NCI-H526 (cell line): ENCODE data around the gene EPOP.

ENCODE experiments used
- DNase-seq, 2 experiments: peaks; one replicate each; lab custom pipeline; 2025; lab: John Stamatoyannopoulos, UW

The EPOP gene

DNA sequence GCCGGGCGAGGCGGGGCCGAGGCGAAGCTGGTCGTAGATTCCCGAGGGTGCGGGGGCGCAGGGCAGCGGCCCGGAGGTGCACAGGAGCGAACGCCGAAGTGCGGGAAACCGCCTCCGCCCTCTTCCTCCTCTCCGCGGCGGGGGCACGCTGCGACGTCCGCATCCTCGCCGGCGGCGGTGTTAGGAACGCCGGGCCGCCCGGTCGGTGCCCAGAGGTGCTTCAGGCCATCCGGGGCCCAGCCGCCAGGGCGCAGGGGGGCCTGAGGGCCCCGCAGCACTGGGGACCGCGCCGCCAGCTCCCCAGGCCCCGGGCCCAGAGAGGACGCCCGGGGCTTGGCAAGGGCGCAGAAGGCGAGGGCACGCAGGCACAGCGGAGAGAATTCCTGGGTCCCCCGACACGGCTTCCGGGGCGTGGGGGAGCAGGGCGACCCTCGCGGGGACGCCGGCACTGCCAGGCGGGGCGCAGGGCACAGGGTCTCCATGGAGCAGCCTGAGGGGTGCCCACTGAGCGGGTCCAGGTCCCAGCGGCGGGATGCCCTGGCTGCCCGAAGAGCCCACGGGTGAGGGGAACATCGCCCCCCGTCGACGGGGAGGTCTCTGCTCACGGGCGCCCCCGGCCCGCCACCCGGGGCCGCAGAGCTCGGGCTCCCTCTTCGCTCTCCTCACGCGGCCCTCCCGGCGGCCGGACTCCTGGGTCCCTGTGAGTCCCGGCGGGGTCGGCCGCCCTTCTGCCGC, 576 bp downstream of the EPOP start:
- peak in 1 of 2 experiments; percentile 64 for DNase-seq

DNA sequence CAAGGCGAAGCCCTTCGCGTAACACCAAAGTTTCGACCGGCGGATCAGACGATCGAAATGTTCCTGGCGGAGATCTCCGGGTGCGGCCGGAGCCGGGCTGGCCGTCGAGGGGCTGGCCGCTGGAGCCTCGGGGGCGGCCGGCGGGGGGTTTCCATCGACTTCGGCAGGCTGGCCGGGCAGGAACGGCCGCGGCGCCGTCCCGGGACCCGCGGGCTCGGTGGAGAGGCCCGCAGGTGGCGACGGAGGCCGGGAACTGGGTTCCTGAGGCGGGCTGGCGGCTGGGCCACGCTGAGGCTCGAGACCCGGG, 1.1 kb downstream of the EPOP start:
- DNase-seq, result no peak

DNA sequence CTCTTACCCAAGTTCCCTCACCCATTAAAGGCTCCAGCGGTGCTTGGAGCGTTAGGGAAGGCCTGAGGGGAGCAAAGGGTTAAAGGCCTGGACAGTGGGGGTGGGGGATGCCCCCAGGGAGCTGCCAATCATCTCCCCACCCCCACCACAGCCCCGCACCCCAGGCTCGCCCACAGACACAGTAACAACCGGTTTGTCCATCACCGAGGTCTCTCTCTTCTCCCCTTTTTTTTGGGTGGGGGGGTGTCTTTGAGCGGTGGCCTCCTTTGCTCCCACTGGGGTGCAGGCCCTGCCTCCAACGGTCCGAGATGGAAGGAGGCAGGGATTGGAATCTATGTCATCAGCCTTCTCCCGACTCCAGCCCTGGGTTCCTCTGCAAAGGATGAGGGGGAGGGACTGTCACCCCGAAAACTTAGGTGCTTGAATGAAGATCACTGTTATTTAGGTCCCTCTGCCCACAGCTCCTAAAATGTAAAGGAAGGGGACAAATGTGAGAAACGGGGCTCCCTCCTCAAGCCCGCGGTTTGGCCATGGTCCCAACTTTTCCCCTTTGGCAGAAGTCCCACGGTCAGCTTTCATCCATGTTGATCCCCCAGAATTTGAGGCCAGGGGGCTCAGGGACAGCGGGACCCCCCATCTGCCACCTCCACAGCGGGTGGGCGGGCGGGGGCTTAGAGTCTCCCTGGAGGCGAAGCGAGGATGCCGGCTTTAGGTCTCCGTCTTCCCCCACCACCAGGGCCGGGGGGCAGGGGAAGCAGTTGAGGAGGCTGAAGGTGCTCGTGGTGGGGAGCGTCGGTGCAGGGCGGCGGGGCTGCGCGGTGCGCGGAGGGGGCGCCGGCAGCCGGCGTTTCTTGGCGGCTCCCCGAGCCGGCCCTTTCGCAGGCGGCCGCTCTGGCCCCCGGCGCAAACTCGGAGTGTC, 1.7 kb downstream of the EPOP start:
- peak in 1 of 2 experiments; percentile 56 for DNase-seq

DNA sequence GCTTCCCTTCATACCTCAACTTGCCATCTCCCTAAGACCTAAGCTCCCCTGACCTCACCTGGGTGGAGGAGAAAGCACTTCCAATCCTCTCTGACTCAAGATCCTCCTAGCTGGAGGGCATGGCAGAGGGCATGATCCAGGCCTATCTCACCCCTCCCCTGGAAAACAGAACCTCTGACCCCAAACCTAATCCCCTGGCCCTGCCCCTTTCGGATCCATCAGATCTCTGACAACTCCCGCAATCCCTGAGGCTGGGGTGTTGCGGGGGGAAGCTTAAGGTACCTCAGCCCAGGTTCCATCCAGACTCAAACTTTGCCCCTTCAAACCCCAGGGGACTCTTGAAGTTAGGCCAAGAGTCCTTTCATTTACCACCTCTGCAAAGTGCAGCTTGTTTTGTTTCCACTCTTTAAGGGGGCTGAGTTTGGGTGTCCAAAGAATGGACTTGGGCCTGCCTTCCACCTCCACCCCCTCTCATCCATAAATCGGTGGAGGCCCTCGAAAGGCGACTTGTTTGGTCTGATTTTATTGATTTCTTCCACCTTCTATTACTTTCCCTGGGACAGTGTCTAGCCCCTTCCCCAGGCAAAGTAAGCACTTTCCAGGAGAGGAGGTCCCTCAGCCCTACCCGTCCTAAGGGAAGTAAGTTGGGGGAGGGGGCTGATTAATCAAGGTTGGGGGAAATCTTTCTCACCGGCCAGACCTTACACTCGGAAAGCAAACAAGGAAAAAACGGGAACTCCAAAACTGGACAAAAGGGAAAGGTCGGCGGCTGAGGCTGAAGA, 2.6 kb downstream of the EPOP start:
- no peak for DNase-seq

DNA sequence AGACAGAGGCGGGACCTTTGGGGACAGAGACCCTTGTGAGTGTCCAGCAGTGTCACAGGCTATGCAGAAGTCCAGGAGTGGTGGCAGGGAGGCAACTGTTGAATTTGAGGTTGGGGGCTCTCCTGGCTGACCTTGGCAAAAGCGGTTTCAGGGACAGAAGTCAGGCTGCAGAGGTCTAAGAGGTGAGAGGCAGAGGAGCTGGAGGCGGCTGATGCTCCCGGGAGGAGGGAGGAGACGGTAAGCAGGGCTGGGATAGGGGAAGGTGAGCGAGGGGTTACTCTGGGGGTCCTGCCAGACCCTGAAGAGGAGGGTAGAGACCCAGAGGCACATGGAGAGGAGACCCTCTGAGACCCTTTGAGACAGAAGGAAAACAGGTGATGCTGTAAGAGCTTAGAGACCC, 5.2 kb downstream of the EPOP start:
- no peak for DNase-seq

DNA sequence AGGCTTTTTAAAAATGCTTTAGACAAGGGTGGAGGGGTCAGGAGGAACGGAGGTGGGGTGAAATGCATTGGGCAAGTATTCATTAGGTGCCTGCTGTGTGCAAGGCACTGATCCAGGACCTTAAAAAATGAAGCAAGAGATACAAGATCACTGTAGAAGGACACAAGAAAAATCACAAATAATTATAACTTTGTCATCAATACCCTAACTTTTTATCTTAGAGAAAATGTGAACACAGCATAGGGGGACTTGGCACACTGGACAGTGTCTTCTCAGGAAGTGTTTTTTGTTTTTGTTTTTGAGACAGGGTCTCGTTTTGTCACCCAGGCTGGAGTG, 7.0 kb downstream of the EPOP start:
- DNase-seq, result no peak

DNA sequence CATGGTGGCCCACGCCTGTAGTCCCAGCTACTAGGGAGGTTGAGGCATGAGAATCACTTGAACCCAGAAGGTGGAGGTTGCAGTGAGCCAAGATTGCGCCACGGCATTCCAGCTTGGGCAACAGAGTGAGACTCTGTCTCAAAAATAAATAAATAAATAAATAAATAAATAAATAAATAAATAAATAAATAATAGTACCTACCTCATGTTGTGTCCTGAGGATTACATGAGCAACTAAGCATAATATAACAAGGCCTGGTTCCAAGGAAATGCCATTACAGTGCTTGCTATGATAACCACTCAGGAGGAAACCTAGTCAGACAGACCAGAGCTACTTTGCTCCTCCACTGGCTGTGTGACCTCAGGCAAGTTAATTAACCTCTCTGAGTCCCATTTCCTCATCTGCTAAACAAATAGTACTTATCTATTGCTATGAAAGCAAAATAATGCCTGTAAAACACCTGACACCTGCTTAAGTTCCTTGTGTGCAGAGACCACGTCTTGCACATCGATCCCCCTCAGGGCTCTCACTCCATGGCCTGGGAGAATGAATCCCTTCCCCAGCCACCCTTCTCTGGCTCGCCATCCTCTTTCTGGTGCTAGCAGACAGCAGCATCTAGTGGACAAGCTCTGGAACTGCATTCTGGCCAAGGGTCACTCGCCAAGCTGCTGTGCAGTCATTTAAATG, 7.5 kb downstream of the EPOP start:
- peak; percentile 56 to 81 for DNase-seq

DNA sequence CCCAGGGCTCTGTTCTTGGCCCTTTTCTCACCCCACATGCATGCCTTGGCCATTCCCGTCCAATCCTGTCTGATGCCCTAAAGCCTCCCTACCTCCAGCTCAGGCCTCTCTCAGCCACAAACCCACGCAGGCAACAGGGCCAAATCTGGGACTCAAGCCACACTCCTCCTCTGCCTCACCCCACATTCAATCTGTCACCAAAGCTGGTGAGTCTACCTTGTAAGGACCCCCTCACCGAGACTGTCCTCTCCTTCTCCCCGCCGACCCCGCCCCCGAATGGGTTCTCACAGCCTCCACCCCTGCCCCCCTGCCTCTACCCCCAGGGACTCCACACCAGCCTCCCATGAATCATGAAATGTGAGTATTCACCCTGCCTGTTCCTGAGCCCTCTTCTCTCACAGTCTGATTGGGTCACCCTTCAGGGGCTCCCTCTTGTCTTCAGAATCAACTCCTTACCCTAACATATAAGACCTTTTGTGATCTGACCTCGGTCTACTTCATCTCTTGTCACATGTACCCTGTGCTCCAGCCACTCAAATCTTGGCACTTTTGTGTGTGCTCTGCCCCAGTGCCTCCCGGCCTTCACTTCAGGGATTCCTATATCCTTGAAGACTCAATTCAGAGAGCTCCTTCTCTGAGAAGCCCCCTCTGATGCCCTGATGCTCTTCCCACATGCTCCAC, 10.7 kb downstream of the EPOP start:
- DNase-seq, result no peak

DNA sequence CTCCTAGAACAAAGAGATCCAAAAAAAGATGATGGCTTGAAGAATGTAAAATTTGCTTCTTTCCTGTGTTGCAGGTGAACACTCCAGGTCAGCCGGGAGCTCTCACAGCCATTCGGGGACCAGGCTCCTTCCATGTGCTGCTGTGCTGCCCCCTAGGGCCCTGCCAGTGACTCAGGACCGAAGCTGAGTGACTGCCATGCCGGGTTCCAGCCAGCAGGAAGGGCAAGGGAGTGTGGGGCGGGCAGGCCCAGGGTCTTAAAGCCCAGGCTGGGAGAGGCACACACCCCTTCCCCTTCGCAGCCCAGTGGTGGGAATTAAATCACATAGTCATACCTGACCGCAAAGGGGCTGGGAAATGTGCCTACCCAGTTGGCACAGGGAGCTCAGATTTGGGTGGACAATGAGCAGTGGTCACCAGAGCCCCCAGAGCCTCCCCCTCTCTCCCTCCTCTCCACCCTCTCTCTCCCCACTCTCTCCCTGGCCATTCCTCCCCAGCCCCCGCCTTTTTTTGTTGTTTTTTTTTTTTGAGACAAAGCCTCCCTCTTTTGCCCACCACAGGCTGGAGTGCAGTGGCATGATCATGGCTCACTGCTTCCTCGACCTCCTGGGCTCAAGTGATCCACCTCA, 11.5 kb downstream of the EPOP start:
- DNase-seq, result peak; percentile 81 to 95

DNA sequence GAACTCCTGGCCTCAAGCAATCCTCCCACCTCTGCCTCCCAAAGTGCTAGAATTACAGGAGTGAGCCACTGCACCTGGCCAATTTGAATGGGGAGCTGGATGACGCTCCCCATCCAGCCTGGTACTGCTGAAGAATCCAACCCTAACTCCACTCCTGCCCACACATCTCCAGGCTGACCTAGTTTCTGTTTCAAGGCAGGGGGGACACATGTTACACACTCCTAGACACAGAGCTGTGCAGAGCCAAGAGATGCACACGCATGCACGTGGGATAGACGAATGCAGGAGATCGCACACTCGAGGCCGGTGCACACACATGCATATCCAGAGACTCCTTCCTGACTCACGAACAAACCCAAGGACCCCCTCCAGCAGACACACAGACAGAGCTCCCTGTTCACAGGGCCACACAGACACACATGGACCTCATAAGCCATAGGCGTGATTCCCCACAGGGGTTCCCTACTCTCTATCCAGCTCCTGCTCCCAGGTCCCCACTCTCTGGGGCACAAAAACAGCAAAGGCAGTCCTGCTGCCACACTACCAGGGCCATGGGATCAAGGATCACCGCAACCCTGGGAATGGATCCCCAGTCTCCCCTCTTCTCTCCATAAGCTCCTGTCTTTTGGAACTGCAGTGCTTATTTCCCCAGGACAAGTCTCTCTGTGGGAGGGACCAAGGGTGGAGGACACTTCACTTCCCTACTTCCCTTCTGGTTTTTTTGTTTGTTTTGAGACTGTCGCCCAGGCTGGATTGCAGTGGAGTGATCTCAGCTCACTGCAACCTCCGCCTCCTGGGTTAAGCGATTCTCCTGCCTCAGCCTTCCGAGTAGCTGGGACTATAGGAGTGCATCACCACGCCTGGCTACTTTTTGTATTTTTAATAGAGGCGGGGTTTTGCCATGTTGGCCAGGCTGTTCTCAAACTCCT, 14.4 kb downstream of the EPOP start:
- no peak for DNase-seq

DNA sequence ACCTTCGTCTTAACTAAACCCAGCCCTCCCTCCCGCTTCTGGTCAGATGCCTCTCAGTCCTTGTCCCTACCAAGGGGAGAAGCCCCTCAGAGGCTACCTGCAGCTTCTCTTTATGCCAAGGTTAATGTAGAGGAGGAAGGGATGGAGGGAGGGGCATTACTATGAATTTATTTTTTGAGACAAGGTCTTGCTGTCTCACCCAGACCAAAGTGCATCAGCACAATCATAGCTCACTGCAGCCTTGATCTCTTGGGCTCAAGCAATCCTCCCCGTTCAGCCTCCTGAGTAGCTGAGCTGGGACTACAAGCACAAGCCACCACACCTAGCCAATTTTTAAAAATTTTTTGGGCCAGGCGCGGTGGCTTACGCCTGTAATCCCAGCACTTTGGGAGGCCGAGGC, 15.3 kb downstream of the EPOP start:
- DNase-seq, result no peak

DNA sequence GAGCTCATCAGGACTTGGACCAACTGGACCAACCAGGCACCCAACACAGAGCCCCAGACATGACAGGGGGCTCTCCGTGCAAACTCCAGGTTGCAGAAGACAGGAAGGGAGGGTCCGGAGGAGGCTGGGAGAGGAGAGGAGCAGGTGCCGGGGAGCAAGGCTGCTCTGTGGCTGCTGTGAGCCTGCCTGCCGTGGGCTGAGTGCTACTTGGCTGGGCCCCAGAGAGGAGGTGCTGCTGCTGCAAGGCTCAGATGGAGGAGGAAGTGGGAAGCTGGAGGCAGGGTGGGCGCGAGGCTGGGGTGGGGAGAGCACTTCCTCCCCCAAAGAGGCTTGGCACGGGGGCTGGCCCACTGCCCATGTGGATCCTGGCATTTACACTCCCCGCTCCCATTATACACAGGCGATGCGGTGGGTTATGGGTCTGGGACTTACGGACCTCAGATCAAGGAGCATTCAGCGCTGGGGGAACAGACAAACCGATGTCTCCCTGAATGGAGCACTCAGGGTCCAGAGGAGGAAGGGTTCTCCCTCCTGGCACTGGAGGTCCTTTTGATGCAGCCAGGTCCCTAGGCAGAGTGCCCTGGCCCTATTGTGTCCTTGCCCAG, 15.9 kb downstream of the EPOP start:
- no peak for DNase-seq

DNA sequence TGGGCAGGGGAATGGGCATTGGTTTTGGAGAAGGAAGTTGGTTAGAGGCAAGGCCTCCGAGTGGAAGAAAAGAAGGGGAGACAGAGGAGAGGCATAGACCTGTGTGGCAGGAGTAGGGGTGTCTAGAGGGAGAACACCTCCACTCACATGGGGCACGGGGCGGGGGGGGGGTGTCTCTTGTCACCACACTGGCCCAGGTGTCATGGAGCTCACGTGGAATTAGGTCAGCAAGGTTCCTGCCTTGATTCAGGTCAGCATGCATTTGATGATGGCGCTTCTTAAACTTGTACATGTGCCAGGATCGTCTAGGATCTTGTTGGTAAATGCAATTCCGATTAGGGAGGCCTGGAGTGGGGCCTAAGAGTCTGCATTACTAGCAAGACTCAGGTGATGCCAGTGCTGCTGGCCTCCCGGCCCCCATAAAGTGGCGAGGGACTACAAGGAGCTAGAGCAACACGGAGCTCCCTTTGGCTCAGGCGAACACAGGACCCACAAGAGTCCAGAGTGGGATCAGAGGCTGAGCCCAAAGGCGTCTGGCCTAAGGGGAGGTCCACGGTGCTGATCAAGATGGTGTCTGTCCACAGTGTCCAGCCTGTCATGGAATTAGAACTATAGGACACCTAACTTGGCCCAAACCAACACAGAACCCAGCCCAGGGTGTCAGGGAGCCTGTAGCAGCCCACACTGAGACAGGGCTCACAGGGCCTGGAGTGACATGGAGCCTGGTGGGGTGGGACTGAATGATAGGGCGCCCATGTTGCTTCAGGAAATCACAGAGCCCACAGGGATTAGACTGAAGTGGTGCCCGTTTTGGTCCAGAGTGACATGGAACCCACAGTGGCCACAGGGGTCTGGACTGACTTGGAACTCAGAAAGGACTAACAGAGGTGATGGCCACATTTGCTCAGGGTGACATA, 16.7 kb downstream of the EPOP start:
- peak in 1 of 2 experiments; percentile 39 for DNase-seq

DNA sequence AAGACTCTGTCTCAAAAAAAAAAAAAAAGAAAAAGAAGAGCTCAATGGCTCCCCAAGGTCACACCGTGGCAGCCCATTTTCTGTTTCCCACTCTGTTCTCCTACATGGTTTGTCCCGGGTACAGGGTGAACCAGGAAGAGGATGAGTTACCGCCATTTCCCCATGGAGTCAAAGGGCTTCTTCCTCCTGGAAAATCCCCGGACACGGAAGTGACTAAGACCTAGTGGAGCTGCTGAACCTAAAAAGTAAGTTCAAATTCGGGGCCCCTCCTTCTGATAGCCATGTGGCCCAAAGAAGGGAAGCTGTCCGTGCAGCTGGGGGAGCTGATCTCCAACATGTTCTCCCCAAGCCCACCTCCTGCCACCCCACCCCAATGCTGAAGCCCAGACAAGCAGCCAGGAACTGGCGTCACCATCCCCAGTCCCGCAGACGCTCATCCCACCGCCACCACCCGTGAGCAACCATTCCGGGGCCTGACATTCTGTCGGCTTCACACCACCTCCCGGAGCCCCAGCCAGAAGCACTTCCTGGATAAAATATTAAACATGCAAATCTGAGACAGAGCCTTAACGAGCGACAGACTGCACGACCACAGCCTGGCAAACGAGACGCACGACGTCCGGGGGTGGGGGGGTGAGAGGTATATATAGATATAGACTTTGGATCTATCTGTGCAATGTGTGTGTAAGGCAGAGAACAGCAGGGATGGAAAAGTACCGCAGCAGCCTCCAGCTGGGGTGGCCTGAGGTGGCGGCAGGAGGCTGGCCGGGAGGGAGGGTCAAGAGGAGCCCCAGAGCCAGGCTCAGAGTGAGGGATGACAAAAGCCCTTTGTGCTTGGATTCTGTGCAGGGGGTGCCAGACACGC, 17.6 kb downstream of the EPOP start:
- peak; percentile 95 to 97 for DNase-seq

DNA sequence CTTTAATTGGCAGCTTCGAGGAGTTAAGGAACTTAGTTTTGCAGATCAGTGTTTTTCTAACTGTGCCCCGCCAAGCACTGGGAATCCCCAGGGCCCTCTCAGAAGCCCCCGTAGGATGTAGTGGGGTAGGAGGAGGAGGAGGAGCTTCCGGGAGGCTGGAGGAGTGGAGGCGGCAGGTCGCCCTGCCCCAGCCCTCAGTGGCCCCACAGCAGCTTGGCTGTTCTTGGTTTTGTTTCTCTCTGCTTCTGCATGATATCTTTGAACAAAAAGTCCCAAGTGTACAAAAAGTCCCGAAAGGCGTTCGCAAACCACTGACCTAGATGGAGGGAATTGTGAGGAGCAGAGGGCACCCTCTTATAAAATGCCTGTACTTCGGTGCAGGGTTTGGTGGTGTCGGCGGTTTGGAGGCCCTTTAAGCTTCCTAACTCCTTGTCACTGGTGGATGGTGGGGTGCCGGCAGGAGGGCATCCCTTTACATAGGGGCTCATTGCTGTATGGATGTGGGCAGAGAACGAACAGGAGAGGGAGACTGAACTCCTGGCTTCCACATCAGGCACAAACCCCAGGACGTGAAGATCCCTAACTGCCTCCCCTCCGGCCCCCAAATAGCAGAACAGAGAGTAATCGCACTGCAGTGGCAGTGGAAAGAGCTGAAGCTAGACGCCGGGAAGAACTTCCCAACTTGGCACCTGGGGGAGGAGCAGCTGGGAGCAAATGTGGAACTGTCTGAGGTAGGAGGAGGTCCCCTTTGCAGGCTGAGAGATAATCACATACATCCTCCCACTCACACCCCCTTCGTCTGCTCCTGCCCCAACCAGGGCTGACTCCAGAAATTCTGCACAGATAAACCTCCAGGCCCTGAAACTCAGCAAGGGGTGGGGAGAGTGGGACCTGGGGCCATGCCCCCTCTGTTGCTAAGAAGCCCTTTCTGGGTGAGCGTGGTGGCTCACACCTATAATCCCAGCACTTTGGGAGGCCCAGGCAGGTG, 20.1 kb downstream of the EPOP start:
- DNase-seq, result peak in 1 of 2 experiments; percentile 26

DNA sequence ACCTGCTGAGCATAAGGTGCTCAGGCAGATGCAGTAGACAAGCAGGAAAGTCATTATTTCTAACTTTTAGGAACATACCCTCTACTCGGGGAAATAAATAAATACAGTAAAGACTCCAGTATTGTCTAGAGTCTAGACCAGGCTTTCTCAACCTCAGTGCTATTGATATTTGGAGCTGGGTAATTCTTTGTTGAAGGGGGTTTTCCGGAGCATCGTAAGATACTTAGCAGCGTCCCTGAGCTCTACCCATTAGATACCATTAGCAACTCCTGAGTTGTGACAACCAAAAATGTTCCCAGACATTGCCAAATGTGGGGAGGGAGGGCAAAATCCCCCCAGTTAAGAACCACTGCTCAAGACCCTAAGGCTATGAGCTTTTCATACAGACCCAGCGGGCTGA, 21.1 kb downstream of the EPOP start:
- no peak for DNase-seq
